Smooth muscle cell (in vitro differentiated cells): ENCODE data around the gene PKN2. TPM values are rescaled to one million over a fixed set of nuclear protein-coding genes. Genes with fewer than 3 reads are reported as not detected.
"Not testable (repeated sequence)": the region's sequence is repeated elsewhere in the genome, so short reads cannot be mapped to it uniquely, and the experiment has no call there.

ENCODE experiments used
- DNase-seq: peaks from one replicate; lab custom pipeline; 2025; ENCODE audit not compliant: unreplicated experiment; lab: John Stamatoyannopoulos, UW
- H2AFZ ChIP-seq: fragments of 200-600 bp; sonication (generic); 2 replicates; pipeline ENCODE4 v1.6.0; 2016; ENCODE audit warnings: antibody characterized with exemption, low read depth, mild to moderate bottlenecking
- H3F3A ChIP-seq: fragments of 200-600 bp; sonication (generic); 2 replicates; pipeline ENCODE4 v1.6.0; 2017; ENCODE audit warnings: antibody characterized with exemption, low read depth
- H3K27ac ChIP-seq: fragments of 200-600 bp; sonication (generic); 2 replicates; pipeline ENCODE4 v1.5.1; 2016; ENCODE audit warnings: low read depth, mild to moderate bottlenecking
- H3K27me3 ChIP-seq: fragments of 200-600 bp; sonication (generic); 2 replicates; pipeline ENCODE4 v1.6.1; 2016; ENCODE audit warnings: low read depth, mild to moderate bottlenecking
- H3K36me3 ChIP-seq: fragments of 200-600 bp; sonication (generic); 2 replicates; pipeline ENCODE4 v1.5.1; 2016; ENCODE audit warnings: low read depth
- H3K4me1 ChIP-seq: fragments of 200-600 bp; sonication (generic); 2 replicates; pipeline ENCODE4 v1.5.1; 2016; ENCODE audit warnings: low read depth
- H3K4me2 ChIP-seq: fragments of 200-600 bp; sonication (generic); 2 replicates; pipeline ENCODE4 v1.6.0; 2016; ENCODE audit warnings: mild to moderate bottlenecking
- H3K4me3 ChIP-seq: fragments of 200-600 bp; sonication (generic); 2 replicates; pipeline ENCODE4 v1.5.1; 2016; ENCODE audit warnings: mild to moderate bottlenecking
- H3K79me2 ChIP-seq: fragments of 200-600 bp; sonication (generic); 2 replicates; pipeline ENCODE4 v1.6.0; 2016; ENCODE audit warnings: low read depth, mild to moderate bottlenecking
- H3K9ac ChIP-seq: fragments of 200-600 bp; sonication (generic); 2 replicates; pipeline ENCODE4 v1.6.0; 2016; ENCODE audit warnings: low read depth
- H3K9me3 ChIP-seq: fragments of 200-600 bp; sonication (generic); replicated peaks from 2 replicates; pipeline ENCODE4 v1.5.1; 2016; ENCODE audit warnings: low read depth
- H4K20me1 ChIP-seq: fragments of 200-600 bp; sonication (generic); 2 replicates; pipeline ENCODE4 v1.6.0; 2016; ENCODE audit warnings: low read depth
- CTCF ChIP-seq: fragments of 200-600 bp; sonication (generic); IDR thresholded peaks from 2 replicates; pipeline ENCODE4 v1.5.1; 2017; ENCODE audit warnings: borderline replicate concordance, mild to moderate bottlenecking, antibody characterized with exemption; ENCODE audit not compliant: insufficient read depth, poor library complexity, severe bottlenecking
- WGBS: methylation state at CpG from one replicate; pipeline ENCODE4 v1.1.7; 2016; ENCODE audit warnings: low lambda C conversion rate; 5-methylcytosine and 5-hydroxymethylcytosine counted together
- polyA plus RNA-seq: library from polyadenylated mRNA; unstranded; fragments of >200 nt; fragmentation: Nextera tagmentation; extraction: Ambion mirVana; gene quantifications from 2 replicates; pipeline ENCODE4 v1.2.1, GENCODE V29; 2016
- total RNA-seq: library from RNA; depleted of rRNA; stranded (reverse); fragments of >200 nt; gene quantifications from 2 replicates; pipeline ENCODE4 v1.2.3, GENCODE V29; 2014

PKN2 gene
- total and polyA plus RNA-seq, 2 experiments from 2014 or later: 16.3 to 41.2 TPM

- H3K36me3 ChIP-seq: peaks cover 5% of the 10 kb centered on the region
- H3K9me3 ChIP-seq: no peaks in the 10 kb centered on the region
- H3K4me3 ChIP-seq: no peak overlapping the region
- DNase-seq: no peak
- no peaks in the 10 kb centered on the region for H3F3A ChIP-seq
- no peaks in the 10 kb centered on the region for H3K27me3 ChIP-seq
- peaks cover 12% of the 10 kb centered on the region for H3K4me1 ChIP-seq
- H3K4me2 ChIP-seq: no peak overlapping the region
- peaks cover 99% of the 10 kb centered on the region for H3K79me2 ChIP-seq
- H3K27ac ChIP-seq: no peak overlapping the region
- 93% methylated on average over 2 of the region's 2 CpGs for WGBS
- H2AFZ ChIP-seq: no peak overlapping the region
- no peak for TF ChIP-seq CTCF
- H3K9ac ChIP-seq: no peak overlapping the region
- H4K20me1 ChIP-seq: peaks cover 87% of the 10 kb centered on the region
These were observed 17.2 kb downstream of the PKN2 start for GRCh38 chr1:88701275-88701674.

- H4K20me1 ChIP-seq: peaks cover 87% of the 10 kb centered on the region
- not testable (repeated sequence) for H3K27me3 ChIP-seq, H3K27ac ChIP-seq, H3K4me1 ChIP-seq, H2AFZ ChIP-seq, H3K9ac ChIP-seq, H3F3A ChIP-seq, H3K4me3 ChIP-seq, DNase-seq, H3K9me3 ChIP-seq, H3K4me2 ChIP-seq, H3K36me3 ChIP-seq
- WGBS: 94% methylated on average over 5 of the region's 5 CpGs
- peaks cover 99% of the 10 kb centered on the region for H3K79me2 ChIP-seq
These were observed 17.7 kb downstream of the PKN2 start for GRCh38 chr1:88701793-88702192.

GRCh38 chr1:88708011-88708410 lies 23.9 kb downstream of the PKN2 start:
- no peak for TF ChIP-seq CTCF
- DNase-seq: no peak
- H3K36me3 ChIP-seq: no peaks in the 10 kb centered on the region
- no peaks in the 10 kb centered on the region for H3K9me3 ChIP-seq
- no peaks in the 10 kb centered on the region for H3F3A ChIP-seq
- no peak overlapping the region for H2AFZ ChIP-seq
- no peaks in the 10 kb centered on the region for H3K27me3 ChIP-seq
- no peak overlapping the region for H3K9ac ChIP-seq
- peaks cover 100% of the 10 kb centered on the region for H3K79me2 ChIP-seq
- no peak overlapping the region for H3K4me2 ChIP-seq
- no peak overlapping the region for H3K4me3 ChIP-seq
- H4K20me1 ChIP-seq: peaks cover 80% of the 10 kb centered on the region
- no peaks in the 10 kb centered on the region for H3K4me1 ChIP-seq
- 84% methylated on average over 2 of the region's 2 CpGs for WGBS
- H3K27ac ChIP-seq: no peak overlapping the region

- Histone ChIP-seq H4K20me1 (peaks cover 57% of the 10 kb centered on the region), H3K79me2 (peaks cover 87% of the 10 kb centered on the region)
- not testable (repeated sequence) for H3K36me3 ChIP-seq, H3K9me3 ChIP-seq, H3K4me1 ChIP-seq, H3F3A ChIP-seq, H3K4me2 ChIP-seq, H3K27me3 ChIP-seq, H3K9ac ChIP-seq, H2AFZ ChIP-seq, DNase-seq, H3K4me3 ChIP-seq, H3K27ac ChIP-seq
- 100% methylated on average over 1 of the region's 1 CpG for WGBS
These were observed 28.8 kb downstream of the PKN2 start for GRCh38 chr1:88712907-88713306.

GRCh38 chr1:88716571-88716970 lies 32.5 kb downstream of the PKN2 start:
- not testable (repeated sequence) for H3K4me3 ChIP-seq, H3K9ac ChIP-seq, H3K27ac ChIP-seq, DNase-seq, H2AFZ ChIP-seq, H3K27me3 ChIP-seq, H3K9me3 ChIP-seq, H3K4me2 ChIP-seq, H3K4me1 ChIP-seq, H3F3A ChIP-seq, H3K36me3 ChIP-seq
- WGBS: 97% methylated on average over 2 of the region's 2 CpGs
- peaks cover 59% of the 10 kb centered on the region for H4K20me1 ChIP-seq
- H3K79me2 ChIP-seq: peaks cover 87% of the 10 kb centered on the region
